GM23338 (cell line): ENCODE measurements around the gene SYT12. TPM values are rescaled to one million over a fixed set of nuclear protein-coding genes. Genes with fewer than 3 reads are reported as not detected.

Experiments
- ATAC-seq: fragments of 200-7000 bp; cut with Tn5 transposase; 3 replicates; pipeline ENCODE4 v1.9.1; 2020
- DNase-seq: peaks from one replicate; pipeline ENCODE4 v3.0.0-alpha.2; 2015; ENCODE audit warnings: low spot score
- H2AFZ ChIP-seq: fragments of 200-600 bp; sonication (generic); 2 replicates; pipeline ENCODE4 v1.8.0; 2016; ENCODE audit warnings: antibody characterized with exemption, mild to moderate bottlenecking, moderate library complexity
- H3F3A ChIP-seq: fragments of 200-600 bp; sonication (generic); replicated peaks from 2 replicates; pipeline ENCODE4 v1.8.0; 2017; ENCODE audit warnings: antibody characterized with exemption, mixed run types, low read depth
- H3K27ac ChIP-seq: fragments of 200-600 bp; sonication (generic); 2 replicates; pipeline ENCODE4 v1.6.1; 2016; ENCODE audit warnings: low read depth
- H3K27me3 ChIP-seq: fragments of 200-600 bp; sonication (generic); 2 replicates; pipeline ENCODE4 v1.8.0; 2016; ENCODE audit warnings: mild to moderate bottlenecking, mixed run types, moderate library complexity; ENCODE audit not compliant: insufficient read depth
- H3K36me3 ChIP-seq: fragments of 200-600 bp; sonication (generic); 2 replicates; pipeline ENCODE4 v1.8.0; 2016; ENCODE audit warnings: mild to moderate bottlenecking; ENCODE audit not compliant: insufficient read depth
- H3K4me1 ChIP-seq: fragments of 200-600 bp; sonication (generic); 2 replicates; pipeline ENCODE4 v1.8.0; 2016; ENCODE audit warnings: mild to moderate bottlenecking, moderate library complexity; ENCODE audit not compliant: insufficient read depth
- H3K4me2 ChIP-seq: fragments of 200-600 bp; sonication (generic); 2 replicates; pipeline ENCODE4 v1.7.1; 2017; ENCODE audit warnings: mixed run types
- H3K4me3 ChIP-seq: fragments of 200-600 bp; sonication (generic); 2 replicates; pipeline ENCODE4 v1.6.1; 2016; ENCODE audit warnings: mixed run types
- H3K79me2 ChIP-seq: fragments of 200-600 bp; sonication (generic); replicated peaks from 2 replicates; pipeline ENCODE4 v1.8.0; 2017; ENCODE audit warnings: mild to moderate bottlenecking; ENCODE audit not compliant: insufficient read depth
- H3K9me2 ChIP-seq: fragments of 200-600 bp; sonication (generic); 2 replicates; pipeline ENCODE4 v1.8.0; 2017; ENCODE audit not compliant: insufficient read depth
- H4K20me1 ChIP-seq: fragments of 200-600 bp; sonication (generic); replicated peaks from 2 replicates; pipeline ENCODE4 v1.8.0; 2017; ENCODE audit warnings: mild to moderate bottlenecking; ENCODE audit not compliant: insufficient read depth
- H3K27ac Mint-ChIP-seq: 2 replicates; pipeline ENCODE4 v1.8.0; 2020; ENCODE audit warnings: inconsistent platforms, mild to moderate bottlenecking, moderate library complexity, mixed read lengths
- H3K27me3 Mint-ChIP-seq: 3 replicates; pipeline ENCODE4 v1.8.0; 2022; ENCODE audit warnings: low read depth, mild to moderate bottlenecking, moderate library complexity, mixed read lengths, inconsistent platforms; ENCODE audit not compliant: insufficient read depth, poor library complexity
- H3K36me3 Mint-ChIP-seq: 3 replicates; pipeline ENCODE4 v1.8.0; 2021; ENCODE audit warnings: low read depth, mild to moderate bottlenecking, inconsistent platforms, moderate library complexity, mixed read lengths
- H3K4me1 Mint-ChIP-seq: 3 replicates; pipeline ENCODE4 v1.8.0; 2020; ENCODE audit warnings: mild to moderate bottlenecking, inconsistent platforms, mixed read lengths
- H3K4me3 Mint-ChIP-seq: 3 replicates; pipeline ENCODE4 v1.8.0; 2021; ENCODE audit warnings: moderate library complexity, mild to moderate bottlenecking, inconsistent platforms, mixed read lengths
- H3K9me3 Mint-ChIP-seq: 3 replicates; pipeline ENCODE4 v1.8.0; 2020; ENCODE audit warnings: moderate library complexity, mild to moderate bottlenecking, inconsistent platforms, mixed read lengths
- CREB1 ChIP-seq: fragments of 250-450 bp; sonication (Bioruptor Pico); IDR thresholded peaks from 2 replicates; pipeline ENCODE4 v1.5.0; 2020; ENCODE audit warnings: low read depth, mild to moderate bottlenecking, moderate library complexity
- EZH2 ChIP-seq: fragments of 200-600 bp; sonication (generic); IDR thresholded peaks from one replicate; pipeline ENCODE4 v1.8.0; 2017; ENCODE audit warnings: antibody characterized with exemption, mild to moderate bottlenecking, low read depth; ENCODE audit not compliant: unreplicated experiment
- EZH2phosphoT487 ChIP-seq: fragments of 200-600 bp; sonication (generic); IDR thresholded peaks from one replicate; pipeline ENCODE4 v1.8.1; 2018; ENCODE audit warnings: antibody characterized with exemption; ENCODE audit not compliant: unreplicated experiment
- NANOG ChIP-seq: IDR thresholded peaks from 2 replicates; pipeline ENCODE4 v1.6.1; 2016; ENCODE audit warnings: antibody characterized with exemption, borderline replicate concordance
- POLR2AphosphoS5 ChIP-seq: IDR thresholded peaks from 2 replicates; pipeline ENCODE4 v1.6.1; 2016; ENCODE audit warnings: antibody characterized with exemption, low read depth
- STAT1 ChIP-seq: IDR thresholded peaks from one replicate; pipeline ENCODE4 v1.6.1; 2016; ENCODE audit warnings: antibody characterized with exemption; ENCODE audit not compliant: unreplicated experiment
- ZNF114 ChIP-seq: fragments of 250-450 bp; sonication (Bioruptor Pico); IDR thresholded peaks from 2 replicates; pipeline ENCODE4 v1.5.0; 2020; ENCODE audit warnings: mild to moderate bottlenecking, moderate library complexity
- ZNF331 ChIP-seq: fragments of 250-450 bp; sonication (Bioruptor Pico); IDR thresholded peaks from 2 replicates; pipeline ENCODE4 v1.5.0; 2020; ENCODE audit warnings: low read depth, mild to moderate bottlenecking, moderate library complexity
- polyA plus RNA-seq: library from polyadenylated mRNA; unstranded; fragments of >200 nt; fragmentation: Nextera tagmentation; extraction: Ambion mirVana; gene quantifications from 2 replicates; pipeline ENCODE4 v1.2.1, GENCODE V29; 2016
- total RNA-seq: library from RNA; depleted of rRNA; stranded (reverse); fragments of >200 nt; shearing (Covaris generic); gene quantifications from 2 replicates; pipeline ENCODE4 v1.2.3, GENCODE V29; 2014
- TF ChIP-seq, protein P1 (sequence below): IDR thresholded peaks from 2 replicates; pipeline ENCODE4 v1.6.1; 2016; ENCODE audit warnings: antibody characterized with exemption
- TF ChIP-seq, protein P2 (sequence below): IDR thresholded peaks from one replicate; pipeline ENCODE4 v1.6.1; 2018; ENCODE audit warnings: antibody characterized with exemption; ENCODE audit not compliant: unreplicated experiment
- TF ChIP-seq, protein P3 (sequence below), 2 experiments: fragments of 200-600 bp in 1 of 2; sonication (generic) in 1 of 2; conservative IDR thresholded peaks; 2 replicates each; pipeline versions ENCODE4 v1.5.1 to v1.6.1; 2016 to 2017; ENCODE audit warnings: antibody characterized with exemption in 2 of 2, low read depth in 2 of 2, mild to moderate bottlenecking in 2 of 2, moderate library complexity in 1 of 2

Gene SYT12
- total and polyA plus RNA-seq, 2 experiments from 2014 or later = 0.92 to 2.5 TPM

DNA sequence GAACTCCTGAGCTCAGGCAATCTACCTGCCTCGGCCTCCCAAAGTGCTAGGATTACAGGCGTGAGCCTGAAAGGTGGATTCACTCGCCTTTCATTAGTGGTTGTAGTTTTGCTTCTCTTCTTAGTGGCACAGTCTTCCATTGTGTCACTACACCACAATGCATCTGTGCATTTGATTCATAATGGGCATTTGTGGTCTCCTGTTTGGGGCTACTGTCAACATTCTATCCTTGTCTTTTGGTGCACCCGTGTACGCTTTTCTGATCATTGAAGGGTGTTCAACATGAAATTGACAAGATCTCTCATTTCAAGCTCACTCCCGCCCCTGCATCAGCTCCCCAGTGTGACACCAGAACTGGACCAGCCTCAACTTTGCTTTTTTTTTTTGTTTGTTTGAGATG, 2.0 kb upstream of the SYT12 start:
- Mint-ChIP-seq H3K27ac (no peak overlapping the region), H3K9me3 (peaks cover 15% of the 10 kb centered on the region), H3K36me3 (peaks cover 6% of the 10 kb centered on the region; the same call in 1 of the 3 replicates), H3K27me3 (peaks cover 40% of the 10 kb centered on the region), H3K4me1 (peaks cover 14% of the 10 kb centered on the region), H3K4me3 (no peak overlapping the region)
- H3K27me3 ChIP-seq = peaks cover 35% of the 10 kb centered on the region
- H3K79me2 ChIP-seq = no peaks in the 10 kb centered on the region
- no peak overlapping the region for H3K27ac ChIP-seq
- no peaks in the 10 kb centered on the region for H4K20me1 ChIP-seq
- DNase-seq (no peak), ATAC-seq (no peak)
- H3F3A ChIP-seq = no peaks in the 10 kb centered on the region; the same call in 1 of the 2 replicates
- H3K36me3 ChIP-seq = no peaks in the 10 kb centered on the region
- H3K4me1 ChIP-seq = peaks cover 3% of the 10 kb centered on the region; the same call in 1 of the 2 replicates
- 0 out of 2 replicates have a peak overlapping the region, but pooled peaks have one; percentile 19 for H2AFZ ChIP-seq
- no peak overlapping the region for H3K4me2 ChIP-seq
- no peak overlapping the region for H3K4me3 ChIP-seq
- no peak for TF ChIP-seq ZNF114 (CRISPR knock-in tag)
- H3K9me2 ChIP-seq = no peaks in the 10 kb centered on the region

DNA sequence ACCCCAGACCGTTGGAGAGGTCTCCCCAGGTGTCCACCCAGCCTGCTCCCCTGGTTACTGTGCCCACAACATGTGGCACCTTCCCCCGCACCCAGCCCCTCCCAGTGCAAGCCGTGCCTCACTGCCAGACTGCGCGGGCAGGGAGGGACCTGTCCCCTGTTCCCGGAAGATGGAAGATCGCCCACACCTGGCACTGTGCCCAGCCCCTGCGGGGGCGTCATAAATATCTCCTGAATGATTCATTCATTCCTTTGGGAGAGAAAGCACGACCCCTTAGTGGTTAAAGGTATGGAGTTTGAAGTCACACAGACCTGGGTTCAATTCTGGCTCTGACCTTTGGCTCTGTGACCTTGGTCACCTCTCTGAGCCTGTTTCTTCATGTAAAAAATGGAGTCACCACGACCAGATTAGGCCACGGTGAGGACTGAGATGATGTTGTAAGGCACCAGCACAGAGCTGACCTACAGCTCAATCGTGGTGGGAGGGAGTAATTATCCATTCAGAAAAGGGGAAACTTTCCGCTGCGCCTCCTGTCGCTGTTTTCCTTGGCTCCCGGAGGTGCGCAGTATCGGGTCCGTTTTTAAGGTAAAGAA, 497 bp upstream of the SYT12 start:
- Histone ChIP-seq H3K4me2 (peak overlapping the region; percentile 84), H3K36me3 (no peaks in the 10 kb centered on the region), H3K4me1 (peaks cover 3% of the 10 kb centered on the region; the same call in 1 of the 2 replicates), H3K4me3 (peak overlapping the region; percentile 57), H3K79me2 (no peaks in the 10 kb centered on the region), H3K9me2 (no peaks in the 10 kb centered on the region), H4K20me1 (no peaks in the 10 kb centered on the region), H3K27ac (no peak overlapping the region), H3F3A (no peaks in the 10 kb centered on the region; the same call in 1 of the 2 replicates), H2AFZ (peak overlapping the region; percentile 83; the same call in 1 of the 2 replicates), H3K27me3 (peaks cover 35% of the 10 kb centered on the region)
- peak overlapping the region; percentile 66 for H3K4me3 Mint-ChIP-seq
- no peak overlapping the region for H3K27ac Mint-ChIP-seq
- H3K4me1 Mint-ChIP-seq = peaks cover 14% of the 10 kb centered on the region
- peaks cover 6% of the 10 kb centered on the region; the same call in 1 of the 3 replicates for H3K36me3 Mint-ChIP-seq
- peaks cover 40% of the 10 kb centered on the region for H3K27me3 Mint-ChIP-seq
- no peak for DNase-seq
- peaks cover 15% of the 10 kb centered on the region for H3K9me3 Mint-ChIP-seq
- peak; percentile 3; the same call in 1 of the 3 replicates for ATAC-seq
- TF ChIP-seq, protein P1, sequence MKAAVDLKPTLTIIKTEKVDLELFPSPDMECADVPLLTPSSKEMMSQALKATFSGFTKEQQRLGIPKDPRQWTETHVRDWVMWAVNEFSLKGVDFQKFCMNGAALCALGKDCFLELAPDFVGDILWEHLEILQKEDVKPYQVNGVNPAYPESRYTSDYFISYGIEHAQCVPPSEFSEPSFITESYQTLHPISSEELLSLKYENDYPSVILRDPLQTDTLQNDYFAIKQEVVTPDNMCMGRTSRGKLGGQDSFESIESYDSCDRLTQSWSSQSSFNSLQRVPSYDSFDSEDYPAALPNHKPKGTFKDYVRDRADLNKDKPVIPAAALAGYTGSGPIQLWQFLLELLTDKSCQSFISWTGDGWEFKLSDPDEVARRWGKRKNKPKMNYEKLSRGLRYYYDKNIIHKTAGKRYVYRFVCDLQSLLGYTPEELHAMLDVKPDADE = no peak
- TF ChIP-seq POLR2AphosphoS5 = no peak
- peak; percentile 41 for TF ChIP-seq EZH2

DNA sequence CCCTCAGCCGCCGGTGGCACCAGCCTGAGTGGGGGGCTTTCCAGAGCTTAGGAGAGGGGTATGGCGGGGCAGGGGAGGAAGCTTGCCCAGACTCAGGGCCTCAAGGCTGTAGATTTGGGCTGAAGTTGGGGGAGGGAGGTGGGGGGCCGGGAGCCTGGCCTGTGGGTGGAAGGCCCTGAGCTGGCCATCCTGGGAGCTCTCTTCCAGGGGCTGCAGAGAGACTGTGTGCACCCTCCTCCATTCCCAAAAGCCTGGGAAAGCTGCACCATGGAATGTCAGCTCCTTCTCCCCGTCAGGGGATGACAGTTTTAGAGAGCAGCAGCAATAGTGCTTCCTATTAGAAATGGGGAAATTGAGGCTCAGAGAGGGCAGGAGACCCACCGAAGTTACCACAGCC, 1.0 kb downstream of the SYT12 start:
- DNase-seq (no peak), ATAC-seq (peak; percentile 3; the same call in 2 of the 3 replicates)
- Histone ChIP-seq H3K4me2 (peak overlapping the region; percentile 89), H3F3A (peaks cover 6% of the 10 kb centered on the region; the same call in 1 of the 2 replicates), H2AFZ (peak overlapping the region; percentile 98), H3K4me3 (peak overlapping the region; percentile 68), H4K20me1 (no peaks in the 10 kb centered on the region), H3K79me2 (no peaks in the 10 kb centered on the region), H3K4me1 (peaks cover 15% of the 10 kb centered on the region; the same call in 1 of the 2 replicates), H3K9me2 (no peaks in the 10 kb centered on the region), H3K27ac (no peak overlapping the region), H3K36me3 (no peaks in the 10 kb centered on the region), H3K27me3 (peaks cover 35% of the 10 kb centered on the region)
- Mint-ChIP-seq H3K27ac (no peak overlapping the region), H3K9me3 (peaks cover 13% of the 10 kb centered on the region), H3K27me3 (peaks cover 47% of the 10 kb centered on the region), H3K36me3 (peaks cover 4% of the 10 kb centered on the region; the same call in 1 of the 3 replicates), H3K4me1 (peaks cover 24% of the 10 kb centered on the region), H3K4me3 (peak overlapping the region; percentile 82)
- TF ChIP-seq, protein P1 = no peak
- TF ChIP-seq EZH2phosphoT487 (no peak), POLR2AphosphoS5 (no peak), CREB1 (CRISPR knock-in tag) (no peak), NANOG (no peak), ZNF114 (CRISPR knock-in tag) (no peak), ZNF331 (CRISPR knock-in tag) (no peak), STAT1 (no peak)
- TF ChIP-seq, protein P2, sequence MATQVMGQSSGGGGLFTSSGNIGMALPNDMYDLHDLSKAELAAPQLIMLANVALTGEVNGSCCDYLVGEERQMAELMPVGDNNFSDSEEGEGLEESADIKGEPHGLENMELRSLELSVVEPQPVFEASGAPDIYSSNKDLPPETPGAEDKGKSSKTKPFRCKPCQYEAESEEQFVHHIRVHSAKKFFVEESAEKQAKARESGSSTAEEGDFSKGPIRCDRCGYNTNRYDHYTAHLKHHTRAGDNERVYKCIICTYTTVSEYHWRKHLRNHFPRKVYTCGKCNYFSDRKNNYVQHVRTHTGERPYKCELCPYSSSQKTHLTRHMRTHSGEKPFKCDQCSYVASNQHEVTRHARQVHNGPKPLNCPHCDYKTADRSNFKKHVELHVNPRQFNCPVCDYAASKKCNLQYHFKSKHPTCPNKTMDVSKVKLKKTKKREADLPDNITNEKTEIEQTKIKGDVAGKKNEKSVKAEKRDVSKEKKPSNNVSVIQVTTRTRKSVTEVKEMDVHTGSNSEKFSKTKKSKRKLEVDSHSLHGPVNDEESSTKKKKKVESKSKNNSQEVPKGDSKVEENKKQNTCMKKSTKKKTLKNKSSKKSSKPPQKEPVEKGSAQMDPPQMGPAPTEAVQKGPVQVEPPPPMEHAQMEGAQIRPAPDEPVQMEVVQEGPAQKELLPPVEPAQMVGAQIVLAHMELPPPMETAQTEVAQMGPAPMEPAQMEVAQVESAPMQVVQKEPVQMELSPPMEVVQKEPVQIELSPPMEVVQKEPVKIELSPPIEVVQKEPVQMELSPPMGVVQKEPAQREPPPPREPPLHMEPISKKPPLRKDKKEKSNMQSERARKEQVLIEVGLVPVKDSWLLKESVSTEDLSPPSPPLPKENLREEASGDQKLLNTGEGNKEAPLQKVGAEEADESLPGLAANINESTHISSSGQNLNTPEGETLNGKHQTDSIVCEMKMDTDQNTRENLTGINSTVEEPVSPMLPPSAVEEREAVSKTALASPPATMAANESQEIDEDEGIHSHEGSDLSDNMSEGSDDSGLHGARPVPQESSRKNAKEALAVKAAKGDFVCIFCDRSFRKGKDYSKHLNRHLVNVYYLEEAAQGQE = no peak
- TF ChIP-seq, protein P3, sequence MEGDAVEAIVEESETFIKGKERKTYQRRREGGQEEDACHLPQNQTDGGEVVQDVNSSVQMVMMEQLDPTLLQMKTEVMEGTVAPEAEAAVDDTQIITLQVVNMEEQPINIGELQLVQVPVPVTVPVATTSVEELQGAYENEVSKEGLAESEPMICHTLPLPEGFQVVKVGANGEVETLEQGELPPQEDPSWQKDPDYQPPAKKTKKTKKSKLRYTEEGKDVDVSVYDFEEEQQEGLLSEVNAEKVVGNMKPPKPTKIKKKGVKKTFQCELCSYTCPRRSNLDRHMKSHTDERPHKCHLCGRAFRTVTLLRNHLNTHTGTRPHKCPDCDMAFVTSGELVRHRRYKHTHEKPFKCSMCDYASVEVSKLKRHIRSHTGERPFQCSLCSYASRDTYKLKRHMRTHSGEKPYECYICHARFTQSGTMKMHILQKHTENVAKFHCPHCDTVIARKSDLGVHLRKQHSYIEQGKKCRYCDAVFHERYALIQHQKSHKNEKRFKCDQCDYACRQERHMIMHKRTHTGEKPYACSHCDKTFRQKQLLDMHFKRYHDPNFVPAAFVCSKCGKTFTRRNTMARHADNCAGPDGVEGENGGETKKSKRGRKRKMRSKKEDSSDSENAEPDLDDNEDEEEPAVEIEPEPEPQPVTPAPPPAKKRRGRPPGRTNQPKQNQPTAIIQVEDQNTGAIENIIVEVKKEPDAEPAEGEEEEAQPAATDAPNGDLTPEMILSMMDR (conservative IDR thresholded peaks at IDR 0.05; ENCODE audit: low read depth in 2 of 2) = no peak
